Measurements from ENCODE around the gene STOX2.

Gene STOX2

DNA sequence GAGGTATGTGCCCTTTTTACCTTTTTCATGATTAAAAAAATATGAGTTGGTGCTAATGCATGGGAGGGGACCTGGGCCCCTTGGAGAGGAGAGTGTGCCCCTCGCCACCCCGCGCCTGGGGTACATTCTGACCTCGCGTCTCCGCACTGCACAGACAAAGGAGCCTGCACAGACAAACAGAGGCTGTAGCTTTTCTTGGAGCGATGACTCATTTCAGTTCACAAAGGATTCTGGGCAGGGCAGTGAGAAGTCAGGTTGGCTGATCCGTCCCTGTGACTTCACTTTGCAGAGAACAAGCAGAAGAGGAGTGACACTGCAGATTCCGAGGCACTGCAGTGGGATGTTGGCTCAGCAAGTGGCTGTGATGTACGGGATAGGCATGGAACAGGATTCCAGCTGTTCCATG, 82.9 kb downstream of the STOX2 start:
- peak; percentile 84 for DNase-seq (ENCODE audit: low read depth)
- H3K4me3 ChIP-seq (ENCODE audit: low read depth, low read length) = peak overlapping the region; percentile 49
- TF ChIP-seq, protein P1, sequence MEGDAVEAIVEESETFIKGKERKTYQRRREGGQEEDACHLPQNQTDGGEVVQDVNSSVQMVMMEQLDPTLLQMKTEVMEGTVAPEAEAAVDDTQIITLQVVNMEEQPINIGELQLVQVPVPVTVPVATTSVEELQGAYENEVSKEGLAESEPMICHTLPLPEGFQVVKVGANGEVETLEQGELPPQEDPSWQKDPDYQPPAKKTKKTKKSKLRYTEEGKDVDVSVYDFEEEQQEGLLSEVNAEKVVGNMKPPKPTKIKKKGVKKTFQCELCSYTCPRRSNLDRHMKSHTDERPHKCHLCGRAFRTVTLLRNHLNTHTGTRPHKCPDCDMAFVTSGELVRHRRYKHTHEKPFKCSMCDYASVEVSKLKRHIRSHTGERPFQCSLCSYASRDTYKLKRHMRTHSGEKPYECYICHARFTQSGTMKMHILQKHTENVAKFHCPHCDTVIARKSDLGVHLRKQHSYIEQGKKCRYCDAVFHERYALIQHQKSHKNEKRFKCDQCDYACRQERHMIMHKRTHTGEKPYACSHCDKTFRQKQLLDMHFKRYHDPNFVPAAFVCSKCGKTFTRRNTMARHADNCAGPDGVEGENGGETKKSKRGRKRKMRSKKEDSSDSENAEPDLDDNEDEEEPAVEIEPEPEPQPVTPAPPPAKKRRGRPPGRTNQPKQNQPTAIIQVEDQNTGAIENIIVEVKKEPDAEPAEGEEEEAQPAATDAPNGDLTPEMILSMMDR (conservative IDR thresholded peaks at IDR 0.05; ENCODE audit: low read depth, low read length) = no peak

DNA sequence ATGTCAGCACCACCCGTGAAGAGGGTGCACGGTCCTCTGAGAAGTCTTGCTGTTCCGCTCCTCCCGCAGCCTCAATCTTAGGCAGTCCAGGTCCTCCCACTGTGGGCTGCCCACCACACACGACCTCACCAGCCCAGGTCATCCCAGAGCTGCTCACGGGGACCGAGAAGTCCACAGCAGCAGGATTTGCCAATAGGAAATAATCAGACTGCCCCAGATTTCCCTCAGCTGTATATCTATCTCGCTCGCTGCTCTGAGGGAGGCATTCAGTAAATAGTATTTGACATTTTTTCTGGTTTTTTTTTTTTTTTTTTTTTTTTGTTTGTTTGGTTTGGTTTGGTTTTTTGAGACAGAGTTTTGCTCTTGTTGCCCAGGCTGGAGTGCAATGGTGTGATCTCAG, 83.8 kb downstream of the STOX2 start:
- no peak overlapping the region for H3K4me3 ChIP-seq (ENCODE audit: low read depth, low read length)
- DNase-seq (ENCODE audit: low read depth) = no peak
- TF ChIP-seq, protein P1 (conservative IDR thresholded peaks at IDR 0.05; ENCODE audit: low read depth, low read length) = no peak

DNA sequence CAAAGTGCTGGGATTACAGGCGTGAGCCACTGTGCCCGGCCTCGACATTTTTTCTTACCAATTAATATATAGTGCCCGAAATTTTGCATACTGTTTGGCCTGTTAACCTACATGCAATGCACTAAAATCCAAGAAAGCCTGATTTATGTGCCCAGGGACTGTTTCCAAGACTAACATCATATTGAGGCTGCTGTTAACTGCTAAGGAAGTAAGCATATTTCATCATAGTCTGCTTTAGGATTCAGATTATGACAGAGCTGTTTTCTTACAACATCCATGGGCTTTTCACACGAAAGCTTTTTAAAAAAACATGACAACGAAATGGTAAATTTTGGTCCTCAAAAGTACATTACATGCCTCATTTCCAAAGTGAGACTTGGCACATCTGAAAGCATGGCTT, 84.4 kb downstream of the STOX2 start:
- TF ChIP-seq, protein P1 (conservative IDR thresholded peaks at IDR 0.05; ENCODE audit: low read depth, low read length) = no peak
- peak; percentile 43 for DNase-seq (ENCODE audit: low read depth)

DNA sequence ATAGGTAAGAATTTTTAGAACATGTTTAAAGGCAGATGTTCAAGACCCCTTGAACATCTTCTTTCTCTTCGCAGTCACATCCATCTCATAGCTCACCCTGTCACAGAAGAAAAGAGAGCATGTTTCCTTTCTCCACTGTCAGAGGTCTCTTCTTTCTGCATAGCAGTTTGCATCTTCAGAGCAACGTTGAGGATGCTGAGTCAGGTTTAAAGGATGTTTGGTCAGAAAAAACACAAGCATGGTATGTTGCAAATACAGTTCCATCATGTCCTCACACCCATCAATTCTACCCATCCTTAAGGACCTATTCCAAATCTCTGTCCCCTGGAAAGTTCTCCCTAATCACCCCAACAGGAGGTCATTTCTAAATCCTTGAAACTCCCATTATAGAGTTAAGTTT, 84.8 kb downstream of the STOX2 start:
- DNase-seq (ENCODE audit: low read depth) = no peak
- H3K4me3 ChIP-seq (ENCODE audit: low read depth, low read length) = no peak overlapping the region
- TF ChIP-seq, protein P1 (conservative IDR thresholded peaks at IDR 0.05; ENCODE audit: low read depth, low read length) = no peak

More for the DNA sequence above, 84.4 kb downstream of the STOX2 start:
- H3K4me3 ChIP-seq (ENCODE audit: low read depth, low read length) = no peak overlapping the region

DNA sequence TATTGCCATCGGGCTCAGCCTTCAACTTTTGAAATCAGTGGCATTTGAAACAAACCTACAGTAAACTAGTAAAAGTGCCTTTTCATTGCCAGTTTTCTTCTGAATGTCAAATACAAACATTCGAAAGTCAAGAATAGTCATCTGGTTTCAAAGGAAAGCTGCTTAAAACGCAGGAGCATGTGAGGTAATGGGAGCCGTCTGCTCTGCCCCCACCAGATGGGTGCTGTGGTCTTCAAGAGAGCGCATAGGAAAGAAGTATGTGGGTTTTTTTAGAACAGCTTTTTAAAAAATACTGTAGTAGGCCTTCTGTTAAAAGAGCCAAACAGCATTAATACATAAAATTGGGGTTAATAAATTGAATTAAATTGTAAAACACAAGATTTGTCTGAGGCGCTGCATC, 88.6 kb downstream of the STOX2 start:
- TF ChIP-seq, protein P1 (conservative IDR thresholded peaks at IDR 0.05; ENCODE audit: low read depth, low read length) = no peak
- H3K4me3 ChIP-seq (ENCODE audit: low read depth, low read length) = no peak overlapping the region
- DNase-seq (ENCODE audit: low read depth) = no peak

DNA sequence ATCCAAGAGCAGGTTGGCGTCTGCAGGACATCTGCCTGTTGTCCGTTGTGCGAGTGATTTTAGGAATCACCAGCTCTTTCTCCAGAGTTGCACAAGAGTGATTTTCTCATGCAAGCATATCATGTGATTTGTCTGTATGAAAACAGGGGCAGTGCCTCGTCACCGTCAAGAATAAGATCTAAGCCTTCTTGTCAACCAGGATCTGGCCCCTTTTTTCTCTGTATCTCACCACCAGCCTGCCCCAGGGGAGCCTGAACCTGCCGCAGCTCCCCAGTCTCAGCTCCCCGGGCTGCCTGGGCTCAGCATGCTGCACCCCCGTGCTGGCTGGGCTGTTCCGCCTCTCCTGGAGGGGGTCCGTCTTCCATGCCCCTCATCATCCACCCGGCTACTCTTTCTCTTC, 90.5 kb downstream of the STOX2 start:
- no peak overlapping the region for H3K4me3 ChIP-seq (ENCODE audit: low read depth, low read length)
- DNase-seq (ENCODE audit: low read depth) = no peak
- TF ChIP-seq, protein P1 (conservative IDR thresholded peaks at IDR 0.05; ENCODE audit: low read depth, low read length) = no peak

DNA sequence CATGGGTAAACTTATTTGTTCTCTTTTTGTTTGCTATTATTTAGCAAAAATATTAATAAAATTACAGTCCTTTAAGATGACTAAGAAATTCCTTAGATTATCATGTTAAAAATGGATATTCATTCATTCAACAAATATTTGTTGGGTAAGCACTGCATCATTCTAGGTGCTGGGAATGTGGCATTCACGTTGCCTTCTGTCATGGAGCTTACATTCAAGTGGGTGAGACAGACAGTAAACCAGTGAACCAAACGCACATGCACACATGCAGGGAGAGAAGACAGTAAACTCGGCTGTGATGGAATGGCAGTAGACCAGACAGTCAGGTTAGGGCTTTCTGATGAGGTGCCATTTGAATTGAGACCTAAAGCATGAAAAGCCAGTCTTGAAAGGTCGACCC, 91.8 kb downstream of the STOX2 start:
- DNase-seq (ENCODE audit: low read depth) = peak; percentile 53
- TF ChIP-seq, protein P1 (conservative IDR thresholded peaks at IDR 0.05; ENCODE audit: low read depth, low read length) = no peak
- no peak overlapping the region for H3K4me3 ChIP-seq (ENCODE audit: low read depth, low read length)

All from choroid plexus epithelial cell (primary cell).